ENCODE data around the gene NSFL1C.
A peak's percentile ranks its signal among the peaks of the same experiment; 100 is the strongest.

Gene NSFL1C

DNA sequence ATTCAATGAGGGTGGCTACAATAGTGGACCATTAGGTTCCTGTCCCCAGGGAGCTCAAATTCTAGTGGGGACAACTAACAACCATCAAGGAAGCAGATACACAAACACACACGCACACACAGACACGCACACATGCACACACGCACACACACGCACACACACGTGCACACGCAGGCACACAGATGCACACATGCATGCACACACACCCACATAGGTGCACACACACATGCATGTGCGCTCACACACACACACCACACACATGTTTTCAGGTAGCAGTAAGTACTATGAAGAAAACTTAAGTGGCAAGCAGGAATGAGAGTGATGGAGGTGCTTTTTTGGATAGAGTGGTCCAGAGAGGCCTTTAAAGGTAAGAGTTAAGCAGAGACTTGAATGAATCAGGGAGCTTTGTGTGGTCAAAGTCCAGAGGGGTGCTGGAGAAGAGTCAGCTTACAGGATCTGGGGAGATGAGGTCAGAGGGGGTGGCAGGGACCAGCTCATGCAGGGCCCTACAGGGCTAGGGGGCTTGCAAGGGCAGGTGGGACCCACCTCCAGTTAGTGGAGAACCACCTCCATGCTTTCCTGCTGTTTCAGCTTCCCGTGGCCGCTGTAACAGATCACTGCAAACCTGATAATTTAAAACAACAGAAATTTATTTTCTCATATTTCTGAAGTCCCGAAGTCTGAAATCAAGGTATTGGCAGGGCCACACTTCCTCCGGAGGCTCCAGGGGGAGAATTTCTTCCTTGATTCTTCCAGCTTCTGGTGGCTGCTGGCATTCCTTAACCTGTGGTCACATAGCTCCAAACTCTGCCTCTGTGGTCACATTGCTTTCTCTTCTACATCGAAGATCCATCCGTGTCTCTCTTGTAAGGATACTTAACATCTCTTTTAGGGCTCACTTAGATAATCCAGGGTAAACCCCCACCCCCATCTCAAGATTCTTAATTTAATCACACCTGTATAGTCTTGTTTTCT is 6.9 kb upstream of the NSFL1C start:
- intact Hi-C loops (cut with DNase I; ENCODE audit: low total_unique reads), result no loop called here
- no peak overlapping the region for H3K27ac ChIP-seq

DNA sequence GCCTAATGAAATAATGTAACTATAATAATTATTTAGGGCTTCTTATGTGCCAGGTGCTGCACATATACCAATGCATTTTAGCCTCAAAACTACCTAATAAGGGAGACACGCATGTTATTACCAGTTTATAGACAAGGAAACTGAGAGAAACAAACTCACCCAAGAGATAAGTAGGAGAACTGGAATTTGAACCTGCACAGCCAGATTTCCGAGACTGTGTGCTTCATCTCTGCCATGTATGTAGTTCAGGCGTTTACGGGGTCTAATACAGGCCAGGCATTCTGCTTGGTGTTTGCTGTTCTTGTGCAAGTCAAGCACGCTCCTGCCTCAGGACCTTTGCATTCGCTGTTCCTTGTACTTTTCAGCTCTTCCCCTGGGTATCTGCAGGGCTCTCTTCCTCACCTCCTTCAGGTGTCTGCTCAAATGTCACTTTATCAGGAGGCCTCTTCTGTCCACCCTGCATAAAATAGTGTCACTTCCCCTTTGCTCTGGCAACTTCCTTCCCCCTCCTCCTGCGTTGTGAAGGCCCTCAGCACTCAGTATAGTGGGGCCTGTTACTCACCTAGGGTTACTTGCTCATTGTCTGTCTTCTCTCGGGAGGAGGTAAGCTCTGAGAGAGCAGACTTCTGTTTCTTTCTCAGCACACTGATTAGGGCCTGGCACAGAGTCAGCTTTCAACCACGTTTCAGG is 6.1 kb upstream of the NSFL1C start:
- Histone ChIP-seq H3K4me3 (no peak overlapping the region), H3K27me3 (no peaks in the 10 kb centered on the region), H3K9me3 (no peaks in the 10 kb centered on the region), H3K4me1 (peaks cover 0 to 20% (median 11%) of the 10 kb centered on the region in 4 donors), H3K36me3 (no peaks in the 10 kb centered on the region), H3K27ac (no peak overlapping the region)
- intact Hi-C loops (cut with DNase I; ENCODE audit: low total_unique reads), result no loop called here
- TF ChIP-seq, protein P1, sequence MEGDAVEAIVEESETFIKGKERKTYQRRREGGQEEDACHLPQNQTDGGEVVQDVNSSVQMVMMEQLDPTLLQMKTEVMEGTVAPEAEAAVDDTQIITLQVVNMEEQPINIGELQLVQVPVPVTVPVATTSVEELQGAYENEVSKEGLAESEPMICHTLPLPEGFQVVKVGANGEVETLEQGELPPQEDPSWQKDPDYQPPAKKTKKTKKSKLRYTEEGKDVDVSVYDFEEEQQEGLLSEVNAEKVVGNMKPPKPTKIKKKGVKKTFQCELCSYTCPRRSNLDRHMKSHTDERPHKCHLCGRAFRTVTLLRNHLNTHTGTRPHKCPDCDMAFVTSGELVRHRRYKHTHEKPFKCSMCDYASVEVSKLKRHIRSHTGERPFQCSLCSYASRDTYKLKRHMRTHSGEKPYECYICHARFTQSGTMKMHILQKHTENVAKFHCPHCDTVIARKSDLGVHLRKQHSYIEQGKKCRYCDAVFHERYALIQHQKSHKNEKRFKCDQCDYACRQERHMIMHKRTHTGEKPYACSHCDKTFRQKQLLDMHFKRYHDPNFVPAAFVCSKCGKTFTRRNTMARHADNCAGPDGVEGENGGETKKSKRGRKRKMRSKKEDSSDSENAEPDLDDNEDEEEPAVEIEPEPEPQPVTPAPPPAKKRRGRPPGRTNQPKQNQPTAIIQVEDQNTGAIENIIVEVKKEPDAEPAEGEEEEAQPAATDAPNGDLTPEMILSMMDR (IDR thresholded peaks at IDR 0.05), result no peak
- DNase-seq, result no peak

More for the DNA sequence above, 6.9 kb upstream of the NSFL1C start:
- Histone ChIP-seq H3K4me1 (peaks cover 0 to 20% (median 11%) of the 10 kb centered on the region in 4 donors), H3K27me3 (no peaks in the 10 kb centered on the region), H3K36me3 (no peaks in the 10 kb centered on the region), H3K9me3 (no peaks in the 10 kb centered on the region), H3K4me3 (no peak overlapping the region)
- no peak for DNase-seq
- TF ChIP-seq, protein P1 (IDR thresholded peaks at IDR 0.05), result no peak

DNA sequence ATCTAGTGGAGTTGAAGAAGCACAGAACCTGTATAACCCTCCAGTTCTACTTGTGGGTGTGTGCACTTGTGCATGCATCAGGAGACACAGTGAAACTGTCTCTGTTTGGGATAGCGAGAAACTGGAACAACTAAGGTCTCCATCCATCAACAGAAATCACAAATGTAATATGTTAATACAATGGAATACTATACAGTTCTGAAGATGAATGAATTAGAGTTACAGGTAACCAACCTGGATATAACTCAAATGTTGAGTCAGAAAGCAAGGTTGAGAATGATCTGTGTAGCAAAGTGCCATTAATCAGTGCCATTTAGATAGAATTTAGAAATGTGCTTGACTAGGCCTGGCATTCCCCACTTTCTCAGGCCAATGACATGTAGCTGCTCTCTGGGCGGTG is 4.6 kb upstream of the NSFL1C start:
- peaks cover 0 to 25% (median 17%) of the 10 kb centered on the region in 4 donors for H3K4me1 ChIP-seq
- no peak for DNase-seq
- TF ChIP-seq, protein P1 (IDR thresholded peaks at IDR 0.05), result no peak
- no peak overlapping the region for H3K4me3 ChIP-seq
- H3K27me3 ChIP-seq, result no peaks in the 10 kb centered on the region
- H3K36me3 ChIP-seq, result no peaks in the 10 kb centered on the region
- intact Hi-C loops (cut with DNase I; ENCODE audit: low total_unique reads), result no loop called here
- no peak overlapping the region for H3K27ac ChIP-seq
- H3K9me3 ChIP-seq, result no peaks in the 10 kb centered on the region

DNA sequence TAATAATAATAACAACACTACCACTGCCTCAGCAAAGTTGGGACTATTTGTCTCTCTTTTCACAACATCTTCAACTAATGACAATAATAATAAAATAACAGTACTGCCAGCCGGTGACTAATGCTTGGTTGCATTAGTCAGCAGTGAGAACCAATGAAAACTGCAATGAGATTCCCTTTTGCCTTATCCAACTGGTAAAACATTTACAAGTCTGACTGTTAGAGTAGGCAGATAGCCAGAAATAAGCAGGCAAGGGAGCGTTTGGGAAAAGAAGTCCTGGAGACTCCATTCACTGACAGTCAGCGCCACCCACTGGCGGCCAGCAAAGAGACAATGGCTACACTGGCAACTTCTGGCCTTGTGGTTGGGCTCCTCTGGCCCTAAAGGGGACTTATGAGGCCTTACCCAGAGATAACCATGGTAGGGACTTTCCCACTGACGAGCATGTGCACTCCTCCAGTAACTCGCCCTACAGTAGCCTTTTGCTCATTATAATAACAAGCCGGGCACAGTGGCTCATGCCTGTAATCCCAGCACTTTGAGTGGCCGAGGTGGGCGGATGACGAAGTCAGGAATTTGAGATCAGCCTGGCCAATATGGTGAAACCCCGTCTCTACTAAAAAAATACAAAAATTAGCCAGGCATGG is 3.4 kb upstream of the NSFL1C start:
- Histone ChIP-seq H3K27me3 (no peaks in the 10 kb centered on the region), H3K9me3 (no peaks in the 10 kb centered on the region), H3K27ac (peak overlapping the region; percentile 62 to 67), H3K4me1 (peaks cover 0 to 36% (median 28%) of the 10 kb centered on the region in 4 donors), H3K36me3 (no peaks in the 10 kb centered on the region), H3K4me3 (no peak overlapping the region)
- peak; percentile 83 to 90 for DNase-seq
- TF ChIP-seq, protein P1 (IDR thresholded peaks at IDR 0.05), result peak; percentile 62 to 66
- intact Hi-C loops (cut with DNase I; ENCODE audit: low total_unique reads), result loop anchor here (2.0 to 10.0 kb wide), 4 partner anchors 78 to 1182 kb away; partner anchors contain the start of genes FKBP1A, NOP56 and PSMF1

DNA sequence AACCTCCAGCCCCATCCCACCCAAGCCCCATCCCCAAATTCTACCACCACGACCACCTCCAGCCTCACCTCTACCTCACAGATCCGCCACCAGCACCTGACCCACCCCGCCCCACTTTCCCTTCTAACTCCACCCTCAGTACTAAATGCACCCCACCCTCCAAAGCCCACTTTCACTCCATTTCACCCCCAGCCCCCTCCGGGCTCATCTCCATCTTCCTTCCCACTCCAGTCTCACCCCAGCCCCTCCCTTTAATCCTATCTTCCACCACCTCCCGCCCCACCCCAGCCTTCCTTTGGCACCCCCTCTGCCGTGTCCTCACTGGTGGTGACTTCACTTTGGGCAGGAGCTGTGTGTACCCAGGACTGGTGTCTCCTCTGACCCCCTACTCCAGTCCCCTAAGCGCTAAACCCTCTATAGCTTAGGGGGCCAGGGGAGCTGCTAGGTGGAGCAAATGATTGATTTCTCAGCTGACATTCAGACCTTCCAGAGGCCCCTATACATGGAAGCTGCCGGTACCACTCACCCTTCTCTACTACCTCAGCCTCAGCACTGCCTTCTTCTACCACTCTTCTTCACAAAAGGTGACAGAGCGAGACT is 2.8 kb upstream of the NSFL1C start:
- Histone ChIP-seq H3K4me1 (peaks cover 0 to 42% (median 33%) of the 10 kb centered on the region in 4 donors), H3K27ac (peak overlapping the region; percentile 62 to 67), H3K4me3 (no peak overlapping the region), H3K36me3 (no peaks in the 10 kb centered on the region), H3K27me3 (no peaks in the 10 kb centered on the region), H3K9me3 (no peaks in the 10 kb centered on the region)
- TF ChIP-seq, protein P1 (IDR thresholded peaks at IDR 0.05), result no peak
- DNase-seq, result no peak
- intact Hi-C loops (cut with DNase I; ENCODE audit: low total_unique reads), result loop anchor here (2.0 to 10.0 kb wide), 4 partner anchors 77 to 1183 kb away; partner anchors contain the start of genes FKBP1A, NOP56 and PSMF1
